ENCODE measurements around the gene LGR5. TPM values are rescaled to one million over a fixed set of nuclear protein-coding genes. Genes with fewer than 3 reads are reported as not detected.

The LGR5 gene
- polyA plus RNA-seq (2013, experiment 1 of 4): 0.98 TPM
- 0.84 TPM for polyA plus RNA-seq (2013, experiment 2 of 4)
- polyA plus RNA-seq (2013, experiment 3 of 4): 1.0 TPM
- polyA plus RNA-seq (2013, experiment 4 of 4): 1.2 TPM

GRCh38 chr12:71439613-71440344 lies at the start of gene LGR5:
Gene LGR5, plus strand, starts transcription at chr12:71439798. Its CDS starts 283 bp downstream, at chr12:71440081.
- no peaks in the 10 kb centered on the region for H3K36me3 ChIP-seq (ENCODE audit: control insufficient read depth, insufficient read depth, low read length)
- H3K27me3 ChIP-seq (ENCODE audit: control insufficient read depth, insufficient read depth, low read length, poor library complexity, severe bottlenecking): peaks cover 67% of the 10 kb centered on the region
- WGBS, 2 experiments: 0 to 1% methylated on average over 65 of the region's 65 CpGs
- peak within 1 kb of the TSS; percentile 37 for H3K4me3 ChIP-seq (ENCODE audit: insufficient read depth, low read depth, low read length)
- no peak within 1 kb of the TSS for H3K27ac ChIP-seq (ENCODE audit: insufficient read depth, low read depth, low read length, poor library complexity, severe bottlenecking)
- H3K4me1 ChIP-seq (ENCODE audit: control insufficient read depth, insufficient read depth, low read length): no peaks in the 10 kb centered on the region
- H3K9me3 ChIP-seq (ENCODE audit: control insufficient read depth, low read length): no peaks in the 10 kb centered on the region

GRCh38 chr12:71392521-71393145 lies 47.0 kb upstream of the LGR5 start:
- H3K27ac ChIP-seq (ENCODE audit: insufficient read depth, low read depth, low read length, poor library complexity, severe bottlenecking): no peak overlapping the region
- H3K4me3 ChIP-seq (ENCODE audit: insufficient read depth, low read depth, low read length): no peak overlapping the region
- no peaks in the 10 kb centered on the region for H3K4me1 ChIP-seq (ENCODE audit: control insufficient read depth, insufficient read depth, low read length)
- H3K36me3 ChIP-seq (ENCODE audit: control insufficient read depth, insufficient read depth, low read length): no peaks in the 10 kb centered on the region
- 41 to 48% methylated on average over 7 to 8 of the region's 10 CpGs for WGBS, 2 experiments
- H3K27me3 ChIP-seq (ENCODE audit: control insufficient read depth, insufficient read depth, low read length, poor library complexity, severe bottlenecking): no peaks in the 10 kb centered on the region
- H3K9me3 ChIP-seq (ENCODE audit: control insufficient read depth, low read length): no peaks in the 10 kb centered on the region

GRCh38 chr12:71393625-71394024 lies 46.0 kb upstream of the LGR5 start:
- Histone ChIP-seq H3K4me1 (ENCODE audit: control insufficient read depth, insufficient read depth, low read length) (no peaks in the 10 kb centered on the region), H3K4me3 (ENCODE audit: insufficient read depth, low read depth, low read length) (no peak overlapping the region), H3K27ac (ENCODE audit: insufficient read depth, low read depth, low read length, poor library complexity, severe bottlenecking) (no peak overlapping the region), H3K27me3 (ENCODE audit: control insufficient read depth, insufficient read depth, low read length, poor library complexity, severe bottlenecking) (no peaks in the 10 kb centered on the region), H3K36me3 (ENCODE audit: control insufficient read depth, insufficient read depth, low read length) (no peaks in the 10 kb centered on the region), H3K9me3 (ENCODE audit: control insufficient read depth, low read length) (no peaks in the 10 kb centered on the region)
- WGBS, 2 experiments: 98% methylated on average over 4 of the region's 4 CpGs

- no peak overlapping the region for H3K27ac ChIP-seq (ENCODE audit: insufficient read depth, low read depth, low read length, poor library complexity, severe bottlenecking)
- 63 to 86% methylated on average over 1 of the region's 1 CpG for WGBS, 2 experiments
Measured at GRCh38 chr12:71397433-71397954, 42.1 kb upstream of the LGR5 start.

GRCh38 chr12:71399197-71399596 lies 40.4 kb upstream of the LGR5 start:
- WGBS, 2 experiments: 85 to 94% methylated on average over 2 of the region's 2 CpGs
- no peak overlapping the region for H3K27ac ChIP-seq (ENCODE audit: insufficient read depth, low read depth, low read length, poor library complexity, severe bottlenecking)
- H3K27me3 ChIP-seq (ENCODE audit: control insufficient read depth, insufficient read depth, low read length, poor library complexity, severe bottlenecking): no peaks in the 10 kb centered on the region
- H3K36me3 ChIP-seq (ENCODE audit: control insufficient read depth, insufficient read depth, low read length): no peaks in the 10 kb centered on the region
- no peak overlapping the region for H3K4me3 ChIP-seq (ENCODE audit: insufficient read depth, low read depth, low read length)
- H3K9me3 ChIP-seq (ENCODE audit: control insufficient read depth, low read length): no peaks in the 10 kb centered on the region
- H3K4me1 ChIP-seq (ENCODE audit: control insufficient read depth, insufficient read depth, low read length): no peaks in the 10 kb centered on the region

More at GRCh38 chr12:71397433-71397954, 42.1 kb upstream of the LGR5 start:
- Histone ChIP-seq H3K4me3 (ENCODE audit: insufficient read depth, low read depth, low read length) (no peak overlapping the region), H3K9me3 (ENCODE audit: control insufficient read depth, low read length) (no peaks in the 10 kb centered on the region), H3K27me3 (ENCODE audit: control insufficient read depth, insufficient read depth, low read length, poor library complexity, severe bottlenecking) (no peaks in the 10 kb centered on the region), H3K36me3 (ENCODE audit: control insufficient read depth, insufficient read depth, low read length) (no peaks in the 10 kb centered on the region), H3K4me1 (ENCODE audit: control insufficient read depth, insufficient read depth, low read length) (no peaks in the 10 kb centered on the region)

- Histone ChIP-seq H3K36me3 (ENCODE audit: control insufficient read depth, insufficient read depth, low read length) (no peaks in the 10 kb centered on the region), H3K4me3 (ENCODE audit: insufficient read depth, low read depth, low read length) (no peak overlapping the region)
- 96% methylated on average over 2 of the region's 2 CpGs for WGBS, 2 experiments
Measured at GRCh38 chr12:71400481-71400880, 39.1 kb upstream of the LGR5 start.

GRCh38 chr12:71405884-71406283 lies 33.7 kb upstream of the LGR5 start:
- Histone ChIP-seq H3K4me1 (ENCODE audit: control insufficient read depth, insufficient read depth, low read length) (no peaks in the 10 kb centered on the region), H3K27me3 (ENCODE audit: control insufficient read depth, insufficient read depth, low read length, poor library complexity, severe bottlenecking) (no peaks in the 10 kb centered on the region), H3K27ac (ENCODE audit: insufficient read depth, low read depth, low read length, poor library complexity, severe bottlenecking) (no peak overlapping the region), H3K4me3 (ENCODE audit: insufficient read depth, low read depth, low read length) (no peak overlapping the region), H3K9me3 (ENCODE audit: control insufficient read depth, low read length) (no peaks in the 10 kb centered on the region), H3K36me3 (ENCODE audit: control insufficient read depth, insufficient read depth, low read length) (no peaks in the 10 kb centered on the region)
- 85 to 95% methylated on average over 1 of the region's 1 CpG for WGBS, 2 experiments

More at GRCh38 chr12:71400481-71400880, 39.1 kb upstream of the LGR5 start:
- no peaks in the 10 kb centered on the region for H3K9me3 ChIP-seq (ENCODE audit: control insufficient read depth, low read length)
- no peak overlapping the region for H3K27ac ChIP-seq (ENCODE audit: insufficient read depth, low read depth, low read length, poor library complexity, severe bottlenecking)
- no peaks in the 10 kb centered on the region for H3K4me1 ChIP-seq (ENCODE audit: control insufficient read depth, insufficient read depth, low read length)
- H3K27me3 ChIP-seq (ENCODE audit: control insufficient read depth, insufficient read depth, low read length, poor library complexity, severe bottlenecking): no peaks in the 10 kb centered on the region

GRCh38 chr12:71407732-71408131 lies 31.9 kb upstream of the LGR5 start:
- 75% methylated on average over 1 of the region's 1 CpG; no CpG with 5 or more reads in 1 of the 2 experiments for WGBS, 2 experiments

GRCh38 chr12:71410844-71411243 lies 28.8 kb upstream of the LGR5 start:
- Histone ChIP-seq H3K9me3 (ENCODE audit: control insufficient read depth, low read length) (no peaks in the 10 kb centered on the region), H3K27ac (ENCODE audit: insufficient read depth, low read depth, low read length, poor library complexity, severe bottlenecking) (no peak overlapping the region), H3K4me3 (ENCODE audit: insufficient read depth, low read depth, low read length) (no peak overlapping the region), H3K36me3 (ENCODE audit: control insufficient read depth, insufficient read depth, low read length) (no peaks in the 10 kb centered on the region), H3K27me3 (ENCODE audit: control insufficient read depth, insufficient read depth, low read length, poor library complexity, severe bottlenecking) (no peaks in the 10 kb centered on the region), H3K4me1 (ENCODE audit: control insufficient read depth, insufficient read depth, low read length) (no peaks in the 10 kb centered on the region)

More at GRCh38 chr12:71407732-71408131, 31.9 kb upstream of the LGR5 start:
- Histone ChIP-seq H3K4me1 (ENCODE audit: control insufficient read depth, insufficient read depth, low read length) (no peaks in the 10 kb centered on the region), H3K4me3 (ENCODE audit: insufficient read depth, low read depth, low read length) (no peak overlapping the region), H3K27ac (ENCODE audit: insufficient read depth, low read depth, low read length, poor library complexity, severe bottlenecking) (no peak overlapping the region), H3K27me3 (ENCODE audit: control insufficient read depth, insufficient read depth, low read length, poor library complexity, severe bottlenecking) (no peaks in the 10 kb centered on the region), H3K9me3 (ENCODE audit: control insufficient read depth, low read length) (no peaks in the 10 kb centered on the region), H3K36me3 (ENCODE audit: control insufficient read depth, insufficient read depth, low read length) (no peaks in the 10 kb centered on the region)

GRCh38 chr12:71411635-71412034 lies 28.0 kb upstream of the LGR5 start:
- Histone ChIP-seq H3K4me1 (ENCODE audit: control insufficient read depth, insufficient read depth, low read length) (no peaks in the 10 kb centered on the region), H3K36me3 (ENCODE audit: control insufficient read depth, insufficient read depth, low read length) (no peaks in the 10 kb centered on the region), H3K4me3 (ENCODE audit: insufficient read depth, low read depth, low read length) (no peak overlapping the region), H3K27ac (ENCODE audit: insufficient read depth, low read depth, low read length, poor library complexity, severe bottlenecking) (no peak overlapping the region), H3K9me3 (ENCODE audit: control insufficient read depth, low read length) (no peaks in the 10 kb centered on the region), H3K27me3 (ENCODE audit: control insufficient read depth, insufficient read depth, low read length, poor library complexity, severe bottlenecking) (no peaks in the 10 kb centered on the region)
- 86 to 93% methylated on average over 1 of the region's 1 CpG for WGBS, 2 experiments
